Midbrain (tissue), 1 donor: ENCODE data around the gene TRIM63.

Experiments used
- DNase-seq: peaks from one replicate; lab custom pipeline; 2025; lab: John Stamatoyannopoulos, UW

TRIM63 gene

GRCh38 chr1:26016953-26017545, 50.4 kb downstream of the TRIM63 start:
- DNase-seq, result no peak

GRCh38 chr1:26016258-26016952, 51.0 kb downstream of the TRIM63 start:
- DNase-seq, result no peak

- DNase-seq, result no peak
Observed at GRCh38 chr1:26015358-26015757, 52.1 kb downstream of the TRIM63 start.

- no peak for DNase-seq
Observed at GRCh38 chr1:26014179-26014578, 53.3 kb downstream of the TRIM63 start.

- no peak for DNase-seq
Observed at GRCh38 chr1:26012864-26013263, 54.6 kb downstream of the TRIM63 start.

GRCh38 chr1:26010825-26011224, 56.6 kb downstream of the TRIM63 start:
- DNase-seq, result no peak

- no peak for DNase-seq
Observed at GRCh38 chr1:26009796-26010447, 57.5 kb downstream of the TRIM63 start.

- no peak for DNase-seq
Observed at GRCh38 chr1:26006710-26007109, 60.7 kb downstream of the TRIM63 start.

GRCh38 chr1:26005434-26006105, 61.9 kb downstream of the TRIM63 start:
- no peak for DNase-seq

- no peak for DNase-seq
Observed at GRCh38 chr1:26003756-26004155, 63.7 kb downstream of the TRIM63 start.

GRCh38 chr1:26003262-26003661, 64.2 kb downstream of the TRIM63 start:
- no peak for DNase-seq
